ENCODE measurements around the gene NIP7. TPM values are rescaled to one million over a fixed set of nuclear protein-coding genes. Genes with fewer than 3 reads are reported as not detected.
A peak's percentile ranks its signal among the peaks of the same experiment; 100 is the strongest.

The NIP7 gene
- total RNA-seq, 2 donors from 2014 or later, result 11.0 to 33.4 TPM

GRCh38 chr16:69378760-69379159 is 39.2 kb downstream of the NIP7 start:
- TF ChIP-seq CTCF (IDR thresholded peaks at IDR 0.05), result no peak
- Histone ChIP-seq H3K27ac (no peak overlapping the region), H3K9me3 (no peaks in the 10 kb centered on the region), H3K27me3 (replicated peaks; ENCODE audit: insufficient read depth) (no peaks in the 10 kb centered on the region), H3K4me1 (ENCODE audit: control insufficient read depth in 1 of 2, low read depth in 2 of 2) (peaks cover 6% of the 10 kb centered on the region in 2 donors), H3K4me3 (no peak overlapping the region), H3K36me3 (peaks cover 29% of the 10 kb centered on the region)
- ATAC-seq (ENCODE audit: insufficient number of reproducible peaks, low FRiP score, low read depth), result no peak
- DNase-seq (ENCODE audit: low spot score), result no peak

GRCh38 chr16:69381231-69381630 is 41.7 kb downstream of the NIP7 start:
- no peak for ATAC-seq (ENCODE audit: insufficient number of reproducible peaks, low FRiP score, low read depth)
- H3K9me3 ChIP-seq, result no peaks in the 10 kb centered on the region
- no peak for TF ChIP-seq CTCF (IDR thresholded peaks at IDR 0.05)
- no peak overlapping the region for H3K27ac ChIP-seq
- no peak overlapping the region for H3K4me3 ChIP-seq
- no peak for DNase-seq (ENCODE audit: low spot score)
- peaks cover 25% of the 10 kb centered on the region for H3K36me3 ChIP-seq
- H3K4me1 ChIP-seq (ENCODE audit: control insufficient read depth in 1 of 2, low read depth in 2 of 2), result peaks cover 18 to 22% of the 10 kb centered on the region in 2 donors
- H3K27me3 ChIP-seq (replicated peaks; ENCODE audit: insufficient read depth), result no peaks in the 10 kb centered on the region

GRCh38 chr16:69382421-69382820 is 42.8 kb downstream of the NIP7 start:
- ATAC-seq (ENCODE audit: insufficient number of reproducible peaks, low FRiP score, low read depth) (no peak), DNase-seq (ENCODE audit: low spot score) (no peak)
- no peaks in the 10 kb centered on the region for H3K27me3 ChIP-seq (replicated peaks; ENCODE audit: insufficient read depth)
- no peak for TF ChIP-seq CTCF (IDR thresholded peaks at IDR 0.05)
- peaks cover 25% of the 10 kb centered on the region for H3K36me3 ChIP-seq
- H3K9me3 ChIP-seq, result no peaks in the 10 kb centered on the region
- peaks cover 18 to 26% of the 10 kb centered on the region in 2 donors for H3K4me1 ChIP-seq (ENCODE audit: control insufficient read depth in 1 of 2, low read depth in 2 of 2)
- no peak overlapping the region for H3K27ac ChIP-seq
- no peak overlapping the region for H3K4me3 ChIP-seq

DNA sequence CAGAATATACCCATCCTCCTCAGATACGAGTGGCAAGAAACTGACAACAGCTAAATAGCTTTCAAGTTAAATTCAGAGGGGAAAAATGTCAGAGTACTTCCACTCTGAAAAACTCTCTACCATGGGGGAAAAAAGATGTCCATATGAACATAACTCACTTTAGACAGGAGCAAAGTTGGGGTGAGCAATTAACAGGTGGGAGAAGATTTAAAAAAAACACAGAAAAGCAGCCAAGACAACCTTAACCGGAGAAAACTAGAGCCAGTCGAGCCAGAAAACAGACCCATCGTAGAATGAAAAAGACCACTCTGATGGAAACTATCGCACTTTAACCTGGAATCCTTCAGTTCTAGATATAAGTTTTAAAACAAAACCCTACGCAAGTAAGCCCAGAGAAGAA is 45.4 kb downstream of the NIP7 start:
- Histone ChIP-seq H3K27ac (peak overlapping the region; percentile 82 to 84), H3K27me3 (replicated peaks; ENCODE audit: insufficient read depth) (no peaks in the 10 kb centered on the region), H3K36me3 (peaks cover 11% of the 10 kb centered on the region), H3K4me3 (peak overlapping the region; percentile 93), H3K4me1 (ENCODE audit: control insufficient read depth in 1 of 2, low read depth in 2 of 2) (peaks cover 15 to 26% of the 10 kb centered on the region in 2 donors), H3K9me3 (no peaks in the 10 kb centered on the region)
- no peak for TF ChIP-seq CTCF (IDR thresholded peaks at IDR 0.05)
- no peak for ATAC-seq (ENCODE audit: insufficient number of reproducible peaks, low FRiP score, low read depth)
- no peak for DNase-seq (ENCODE audit: low spot score)

- DNase-seq (ENCODE audit: low spot score) (no peak), ATAC-seq (ENCODE audit: insufficient number of reproducible peaks, low FRiP score, low read depth) (no peak)
- Histone ChIP-seq H3K27me3 (replicated peaks; ENCODE audit: insufficient read depth) (no peaks in the 10 kb centered on the region), H3K9me3 (no peaks in the 10 kb centered on the region), H3K36me3 (peaks cover 5% of the 10 kb centered on the region), H3K4me1 (ENCODE audit: control insufficient read depth in 1 of 2, low read depth in 2 of 2) (peaks cover 12 to 21% of the 10 kb centered on the region in 2 donors), H3K4me3 (no peak overlapping the region), H3K27ac (peak overlapping the region in 1 of 2 donors; percentile 66)
- TF ChIP-seq CTCF (IDR thresholded peaks at IDR 0.05), result no peak
These were observed 47.0 kb downstream of the NIP7 start for GRCh38 chr16:69386596-69386995.

Other genes starting within 250 kb of the NIP7 start
- 1 to 10 TPM; 1.8 to 2.7 TPM for gene HAS3, start 234.1 kb upstream of the NIP7 start, total RNA-seq
- 10 to 100 TPM; 63.7 to 99.5 TPM for gene CHTF8, start 207.2 kb upstream of the NIP7 start, total RNA-seq
- gene UTP4, start 207.1 kb upstream of the NIP7 start, total RNA-seq, result 10 to 100 TPM; 44.5 to 59.7 TPM
- 10 to 100 TPM; 39.4 to 65.5 TPM for gene SNTB2, start 152.6 kb upstream of the NIP7 start, total RNA-seq
- gene VPS4A, start 28.4 kb upstream of the NIP7 start, total RNA-seq, result 10 to 100 TPM; 26.3 to 38.5 TPM
- 10 to 100 TPM; 24.3 to 25.6 TPM for gene PDF, start 9.2 kb upstream of the NIP7 start, total RNA-seq
- gene COG8, start 208 bp upstream of the NIP7 start, total RNA-seq, result 10 to 100 TPM; 39.4 to 51.0 TPM
- 1 to 10 TPM in 1 of 2 donors, not detected in 1; 1.5 TPM for gene TMED6, start 12.0 kb downstream of the NIP7 start, total RNA-seq
- gene TERF2, start 46.2 kb downstream of the NIP7 start, total RNA-seq, result 10 to 100 TPM; 33.4 to 47.4 TPM
- gene CYB5B, start 84.8 kb downstream of the NIP7 start, total RNA-seq, result 10 to 100 TPM; 12.0 to 54.5 TPM
- 10 to 100 TPM; 77.3 to 98.6 TPM for gene NFAT5, start 226.2 kb downstream of the NIP7 start, total RNA-seq